HG03565 (cell line): Measurements from ENCODE around the gene TRIM21.
"Not testable (repeated sequence)": the region's sequence is repeated elsewhere in the genome, so short reads cannot be mapped to it uniquely, and the experiment has no call there.

Source experiments
- ATAC-seq: cut with Tn5 transposase; IDR thresholded peaks from one replicate; pipeline ENCODE4 v1.9.1; 2021; ENCODE audit warnings: mild to moderate bottlenecking, moderate library complexity; ENCODE audit not compliant: unreplicated experiment

Gene TRIM21

DNA sequence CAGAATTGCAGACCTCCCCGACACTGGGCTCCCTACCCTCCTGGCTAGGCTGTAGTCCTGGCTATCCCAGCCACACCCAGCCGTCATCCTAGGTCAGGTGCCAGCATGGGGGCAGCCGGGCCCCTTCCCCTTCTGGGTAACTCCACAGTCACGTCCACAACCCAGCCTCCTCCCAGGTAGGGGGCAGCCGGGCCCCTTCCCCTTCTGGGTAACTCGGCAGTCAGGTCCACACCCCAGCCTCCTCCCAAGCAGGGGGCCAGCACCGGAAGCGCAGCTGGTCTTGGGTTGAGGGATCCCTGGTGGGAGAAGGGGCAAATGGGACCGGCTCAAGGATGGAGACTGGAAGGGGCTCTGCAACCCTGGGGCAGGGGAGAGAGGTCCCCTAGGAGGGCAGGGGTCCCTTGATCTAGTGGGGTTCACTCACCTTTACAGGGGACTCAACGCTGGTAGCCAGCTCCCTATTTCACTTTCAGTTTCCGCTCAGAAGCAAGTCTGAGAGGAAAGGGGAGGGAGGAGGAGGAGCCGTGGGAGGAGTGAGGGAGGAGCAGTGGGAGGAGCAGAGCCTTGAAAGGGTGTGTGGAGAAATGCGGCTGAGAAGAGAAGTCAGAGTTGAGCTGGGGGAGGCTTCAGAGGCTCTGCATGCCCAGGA lies at the start of gene TRIM21:
TSS of gene TRIM21 (minus strand) at position 494 of the 649 bp plus-strand sequence. CDS start 3,293 bp downstream, outside the sequence.
- ATAC-seq: peak; percentile 99

- ATAC-seq: no peak
Observed at GRCh38 chr11:4441515-4441914, 48.0 kb upstream of the TRIM21 start.

DNA sequence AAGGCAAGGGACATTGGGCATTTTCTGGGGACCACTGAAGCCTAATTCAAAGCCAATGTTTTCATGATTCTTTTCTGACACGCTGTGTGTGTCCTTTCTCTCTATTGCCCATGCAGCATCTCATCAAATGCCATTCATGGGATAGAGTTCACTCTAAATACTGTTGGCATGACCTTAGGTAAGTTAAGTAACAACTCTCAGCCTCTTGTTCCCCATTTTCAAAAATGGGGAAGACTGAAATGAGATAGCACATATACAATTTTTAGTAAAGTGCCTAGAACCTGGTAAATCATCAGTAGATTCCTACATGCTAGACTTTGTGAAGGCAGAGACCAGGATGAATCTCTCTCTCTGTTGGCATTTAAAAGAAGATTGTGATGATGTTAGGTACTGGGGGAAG lies 42.9 kb upstream of the TRIM21 start:
- ATAC-seq: no peak

DNA sequence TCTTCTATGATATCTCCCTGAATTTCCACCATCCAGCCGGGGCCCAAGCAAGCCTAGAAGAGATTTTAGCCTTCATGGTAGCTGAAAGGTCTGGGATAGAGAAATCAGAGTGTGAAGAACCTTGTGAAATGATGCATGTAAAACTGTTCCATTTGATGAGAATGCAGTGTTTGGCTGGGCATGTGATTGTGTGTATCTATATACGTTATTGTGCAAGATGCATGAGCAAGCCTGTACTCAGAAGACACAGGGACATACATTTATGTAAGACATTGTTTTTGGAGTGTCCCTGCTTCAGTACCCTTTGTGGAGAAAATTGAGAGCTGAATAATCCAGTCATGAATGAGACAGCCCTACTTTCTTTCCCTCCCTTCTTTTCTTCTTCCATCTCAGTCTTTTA lies 40.4 kb upstream of the TRIM21 start:
- ATAC-seq: no peak

DNA sequence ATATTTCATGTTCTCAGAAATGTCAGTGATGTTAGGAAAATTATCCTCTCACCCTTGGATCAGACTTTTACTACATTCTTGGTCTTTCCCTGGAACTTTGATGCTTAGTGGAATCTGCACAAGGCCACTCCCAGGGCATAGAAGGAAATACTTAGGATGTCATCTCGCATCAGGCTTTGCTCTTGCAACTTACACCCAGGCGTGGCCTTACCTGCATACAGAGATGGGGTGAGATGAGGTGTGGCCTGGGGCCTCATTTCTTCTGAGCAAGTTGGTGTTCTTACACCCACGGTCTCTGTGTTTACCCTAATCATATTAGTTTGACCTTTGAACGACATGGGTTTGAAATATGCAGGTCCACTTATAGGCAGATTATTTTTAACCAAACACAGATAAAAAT lies 36.5 kb upstream of the TRIM21 start:
- ATAC-seq: no peak

- ATAC-seq: no peak
Observed at GRCh38 chr11:4418403-4418802, 24.9 kb upstream of the TRIM21 start.

- no peak for ATAC-seq
Observed at GRCh38 chr11:4416816-4417215, 23.3 kb upstream of the TRIM21 start.

DNA sequence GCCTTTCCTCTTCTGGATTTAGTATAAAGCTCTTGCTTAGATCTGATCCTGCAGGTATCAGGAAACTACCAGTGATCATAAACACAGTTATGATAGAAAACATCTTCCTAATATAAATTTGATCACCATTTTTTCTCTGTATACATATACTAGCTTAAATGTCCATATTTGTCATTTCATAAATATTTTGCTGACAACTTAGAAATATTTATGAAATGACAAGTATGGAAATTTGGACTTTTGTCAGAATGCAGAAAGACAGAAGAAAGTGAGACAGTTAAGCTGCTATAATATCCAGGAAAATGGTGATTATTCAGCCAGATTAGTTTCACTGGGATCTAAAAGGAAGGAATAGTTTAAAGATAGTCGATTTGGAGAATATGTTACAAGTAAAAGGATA lies 22.8 kb upstream of the TRIM21 start:
- no peak for ATAC-seq

- ATAC-seq: not testable (repeated sequence)
Observed at GRCh38 chr11:4406206-4406605, 12.7 kb upstream of the TRIM21 start.

DNA sequence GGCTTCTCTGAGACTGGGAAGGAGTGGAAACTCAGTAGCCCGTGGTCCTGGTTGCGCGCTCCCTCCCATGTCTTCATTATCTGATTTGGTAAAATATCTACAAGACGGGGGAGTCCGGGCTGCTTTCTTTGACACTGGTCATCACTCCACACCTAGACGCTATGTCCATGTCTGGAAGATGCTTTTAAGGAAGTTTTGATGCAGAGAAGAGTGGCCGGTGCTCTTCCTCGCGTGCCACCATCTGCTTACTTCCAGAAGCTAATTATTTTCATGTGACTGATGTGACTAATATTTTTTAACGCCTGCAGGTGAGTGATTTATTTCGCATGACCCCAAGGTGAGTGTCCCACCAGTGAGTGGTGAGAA lies 339 bp upstream of the TRIM21 start:
- ATAC-seq: no peak

- no peak for ATAC-seq
Observed at GRCh38 chr11:4388221-4388620, 5.3 kb downstream of the TRIM21 start.

DNA sequence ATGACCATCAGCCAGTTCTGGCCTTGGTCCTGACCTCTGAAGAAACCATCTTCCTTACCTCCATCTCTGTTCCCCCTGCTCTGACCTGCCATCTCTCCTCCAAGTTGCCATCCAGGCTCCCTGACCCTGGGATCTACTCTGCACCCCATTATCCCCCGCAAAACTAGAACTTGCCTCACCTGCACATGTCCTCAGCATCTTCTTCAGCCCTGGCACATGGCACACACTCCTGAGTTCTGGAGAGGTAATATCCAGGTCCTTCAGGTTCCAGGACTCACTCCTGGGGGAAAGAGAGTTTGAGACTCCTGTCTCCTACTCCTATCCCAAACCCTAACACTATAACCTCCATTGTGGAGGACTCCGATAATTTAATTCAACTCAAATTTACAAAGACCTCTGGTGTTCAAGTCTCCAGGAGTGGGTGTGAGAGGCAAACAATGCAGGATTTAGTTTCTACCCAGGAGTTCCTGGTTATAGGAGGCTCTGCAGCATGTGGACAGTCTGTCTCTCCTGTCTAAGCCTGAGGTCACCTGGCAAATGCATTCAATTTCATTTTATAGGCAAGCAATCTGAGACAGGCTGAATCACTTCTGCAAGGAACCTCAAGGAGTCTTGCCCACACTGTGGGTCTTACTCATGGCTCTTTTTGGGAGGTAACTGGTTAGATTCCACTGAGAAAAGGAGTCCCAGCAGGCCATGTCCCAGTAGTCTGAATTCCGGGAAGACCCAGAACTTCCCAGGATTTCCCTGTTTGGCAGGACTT lies 7.3 kb downstream of the TRIM21 start:
- no peak for ATAC-seq

- no peak for ATAC-seq
Observed at GRCh38 chr11:4381901-4382300, 11.6 kb downstream of the TRIM21 start.

GRCh38 chr11:4375431-4376140 lies 17.9 kb downstream of the TRIM21 start:
- no peak for ATAC-seq

GRCh38 chr11:4370166-4370565 lies 23.3 kb downstream of the TRIM21 start:
- ATAC-seq: no peak

- ATAC-seq: no peak
Observed at GRCh38 chr11:4368286-4368685, 25.2 kb downstream of the TRIM21 start, which contains the start of gene OR52B4. Gene OR52B4 (minus strand): TSS chr11:4368386. CDS start chr11:4368295, 91 bp downstream.

DNA sequence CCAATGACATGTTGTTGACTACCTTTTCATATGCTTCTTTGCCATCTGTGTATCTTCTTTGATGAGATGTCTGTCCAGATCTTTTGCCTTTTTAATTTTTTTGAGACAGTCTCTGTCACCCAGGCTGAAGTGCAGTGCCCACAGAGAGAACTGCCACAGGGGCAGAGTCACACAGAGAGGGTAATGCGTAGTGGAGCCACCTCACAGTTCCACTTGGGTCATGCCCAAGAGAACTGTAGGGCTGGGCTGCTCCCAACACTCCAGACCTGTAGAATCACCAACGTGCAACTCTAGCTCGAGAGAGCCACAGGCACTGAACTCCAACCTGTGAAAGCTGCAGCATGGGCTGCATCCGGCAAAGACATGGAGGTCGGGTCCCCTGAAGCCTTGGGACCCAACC lies 45.4 kb downstream of the TRIM21 start:
- not testable (repeated sequence) for ATAC-seq

GRCh38 chr11:4345366-4345765 lies 48.1 kb downstream of the TRIM21 start:
- not testable (repeated sequence) for ATAC-seq
